ENCODE results near the gene FAM3A. TPM values are rescaled to one million over a fixed set of nuclear protein-coding genes. Genes with fewer than 3 reads are reported as not detected.

The FAM3A gene
- total RNA-seq, 2 experiments from 2014 or later: 16.4 to 21.9 TPM

DNA sequence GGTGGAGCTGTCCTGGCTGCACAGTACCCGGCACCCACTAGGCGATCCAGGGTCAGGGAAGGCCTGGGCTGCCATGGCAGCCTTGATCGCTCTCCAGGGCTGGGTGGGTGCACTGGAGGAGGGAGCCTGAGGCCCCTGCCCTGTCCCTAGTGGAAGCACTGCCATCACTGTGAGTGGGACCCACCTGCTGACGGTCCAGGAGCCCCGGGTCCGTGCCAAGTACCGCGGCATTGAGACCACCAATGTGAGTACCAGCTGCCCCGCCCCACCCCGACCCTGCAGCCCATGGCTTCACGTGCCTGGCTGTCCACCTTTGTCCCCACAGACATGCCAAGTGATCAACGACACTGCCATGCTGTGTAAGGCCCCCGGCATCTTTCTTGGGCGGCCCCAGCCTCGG, 49.1 kb downstream of the FAM3A start:
- Histone ChIP-seq H3K79me2 (ENCODE audit: insufficient read depth, low read depth, low read length) (no peaks in the 10 kb centered on the region), H3K4me2 (ENCODE audit: low read length) (no peak overlapping the region), H3K36me3 (ENCODE audit: insufficient read depth, low read length) (no peaks in the 10 kb centered on the region), H4K20me1 (ENCODE audit: insufficient read depth, low read length) (no peaks in the 10 kb centered on the region), H3K4me1 (ENCODE audit: insufficient read depth, low read length, poor library complexity, severe bottlenecking) (no peaks in the 10 kb centered on the region), H3K27ac (ENCODE audit: low read depth, low read length, poor library complexity, severe bottlenecking) (no peak overlapping the region), H3K9me3 (ENCODE audit: low read length) (no peaks in the 10 kb centered on the region), H3K9me2 (ENCODE audit: insufficient read depth, low read length) (no peaks in the 10 kb centered on the region), H3K4me3 (ENCODE audit: low read depth, low read length, poor library complexity, severe bottlenecking) (no peak overlapping the region), H2AFZ (ENCODE audit: low read length) (no peak overlapping the region)
- TF ChIP-seq, protein P1, sequence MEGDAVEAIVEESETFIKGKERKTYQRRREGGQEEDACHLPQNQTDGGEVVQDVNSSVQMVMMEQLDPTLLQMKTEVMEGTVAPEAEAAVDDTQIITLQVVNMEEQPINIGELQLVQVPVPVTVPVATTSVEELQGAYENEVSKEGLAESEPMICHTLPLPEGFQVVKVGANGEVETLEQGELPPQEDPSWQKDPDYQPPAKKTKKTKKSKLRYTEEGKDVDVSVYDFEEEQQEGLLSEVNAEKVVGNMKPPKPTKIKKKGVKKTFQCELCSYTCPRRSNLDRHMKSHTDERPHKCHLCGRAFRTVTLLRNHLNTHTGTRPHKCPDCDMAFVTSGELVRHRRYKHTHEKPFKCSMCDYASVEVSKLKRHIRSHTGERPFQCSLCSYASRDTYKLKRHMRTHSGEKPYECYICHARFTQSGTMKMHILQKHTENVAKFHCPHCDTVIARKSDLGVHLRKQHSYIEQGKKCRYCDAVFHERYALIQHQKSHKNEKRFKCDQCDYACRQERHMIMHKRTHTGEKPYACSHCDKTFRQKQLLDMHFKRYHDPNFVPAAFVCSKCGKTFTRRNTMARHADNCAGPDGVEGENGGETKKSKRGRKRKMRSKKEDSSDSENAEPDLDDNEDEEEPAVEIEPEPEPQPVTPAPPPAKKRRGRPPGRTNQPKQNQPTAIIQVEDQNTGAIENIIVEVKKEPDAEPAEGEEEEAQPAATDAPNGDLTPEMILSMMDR (conservative IDR thresholded peaks at IDR 0.05; ENCODE audit: low read length): no peak
- no peak for TF ChIP-seq EZH2phosphoT487 (IDR thresholded peaks at IDR 0.05; ENCODE audit: borderline replicate concordance, low read depth, low read length)
- DNase-seq (ENCODE audit: low spot score): no peak
- ChIA-PET POLR2A (no interaction called here), CTCF (ENCODE audit: unreplicated experiment) (no interaction called here)
- BruUV-seq (replicated peaks): no TSS peak
- intact Hi-C loops (cut with micrococcal nuclease; ENCODE audit: unreplicated experiment): no loop called here

DNA sequence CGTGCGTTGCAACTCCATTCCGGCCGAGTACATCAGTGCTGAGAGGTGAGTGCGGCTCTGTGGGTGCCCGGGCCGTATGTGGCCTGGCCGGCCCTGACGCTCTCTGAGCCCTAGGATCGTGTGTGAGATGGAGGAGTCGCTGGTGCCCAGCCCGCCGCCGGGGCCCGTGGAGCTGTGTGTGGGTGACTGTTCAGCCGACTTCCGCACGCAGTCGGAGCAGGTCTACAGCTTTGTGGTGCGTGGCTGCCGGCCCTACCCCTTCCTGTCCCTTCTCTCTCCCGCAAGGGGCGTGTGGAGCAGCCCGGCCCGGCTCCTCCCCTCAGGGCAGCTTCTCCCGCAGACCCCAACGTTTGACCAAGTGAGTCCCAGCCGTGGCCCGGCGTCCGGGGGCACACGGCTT, 50.0 kb downstream of the FAM3A start:
- Histone ChIP-seq H4K20me1 (ENCODE audit: insufficient read depth, low read length) (no peaks in the 10 kb centered on the region), H3K4me2 (ENCODE audit: low read length) (no peak overlapping the region), H3K79me2 (ENCODE audit: insufficient read depth, low read depth, low read length) (no peaks in the 10 kb centered on the region), H2AFZ (ENCODE audit: low read length) (no peak overlapping the region), H3K27ac (ENCODE audit: low read depth, low read length, poor library complexity, severe bottlenecking) (no peak overlapping the region), H3K9me3 (ENCODE audit: low read length) (no peaks in the 10 kb centered on the region), H3K4me1 (ENCODE audit: insufficient read depth, low read length, poor library complexity, severe bottlenecking) (no peaks in the 10 kb centered on the region), H3K4me3 (ENCODE audit: low read depth, low read length, poor library complexity, severe bottlenecking) (no peak overlapping the region), H3K36me3 (ENCODE audit: insufficient read depth, low read length) (no peaks in the 10 kb centered on the region), H3K9me2 (ENCODE audit: insufficient read depth, low read length) (no peaks in the 10 kb centered on the region)
- CTCF ChIA-PET (ENCODE audit: unreplicated experiment): no interaction called here
- POLR2A ChIA-PET: no interaction called here
- intact Hi-C loops (cut with micrococcal nuclease; ENCODE audit: unreplicated experiment): no loop called here
- no TSS peak for BruUV-seq (replicated peaks)
- TF ChIP-seq, protein P1 (conservative IDR thresholded peaks at IDR 0.05; ENCODE audit: low read length): no peak
- no peak for TF ChIP-seq EZH2phosphoT487 (IDR thresholded peaks at IDR 0.05; ENCODE audit: borderline replicate concordance, low read depth, low read length)
- DNase-seq (ENCODE audit: low spot score): no peak

DNA sequence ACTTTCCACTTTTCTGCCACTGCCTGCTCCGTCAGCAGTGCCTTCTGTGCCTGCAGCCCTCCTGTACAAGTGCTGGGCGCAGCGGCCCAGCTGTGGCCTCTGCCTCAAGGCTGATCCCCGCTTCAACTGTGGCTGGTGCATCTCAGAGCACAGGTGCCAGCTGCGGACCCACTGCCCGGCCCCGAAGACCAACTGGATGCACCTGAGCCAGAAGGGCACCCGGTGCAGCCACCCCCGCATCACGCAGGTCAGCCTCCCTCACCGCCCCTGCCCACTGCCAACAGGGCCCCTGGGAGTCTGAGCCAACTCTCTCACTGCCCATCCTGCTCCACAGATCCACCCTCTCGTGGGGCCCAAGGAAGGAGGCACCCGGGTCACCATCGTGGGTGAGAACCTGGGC, 50.4 kb downstream of the FAM3A start:
- H3K4me2 ChIP-seq (ENCODE audit: low read length): no peak overlapping the region
- no peaks in the 10 kb centered on the region for H3K9me3 ChIP-seq (ENCODE audit: low read length)
- CTCF ChIA-PET (ENCODE audit: unreplicated experiment): no interaction called here
- BruUV-seq (replicated peaks): no TSS peak
- TF ChIP-seq, protein P1 (conservative IDR thresholded peaks at IDR 0.05; ENCODE audit: low read length): no peak
- no peak for TF ChIP-seq EZH2phosphoT487 (IDR thresholded peaks at IDR 0.05; ENCODE audit: borderline replicate concordance, low read depth, low read length)
- no peak overlapping the region for H2AFZ ChIP-seq (ENCODE audit: low read length)
- no peaks in the 10 kb centered on the region for H3K36me3 ChIP-seq (ENCODE audit: insufficient read depth, low read length)
- no peak overlapping the region for H3K27ac ChIP-seq (ENCODE audit: low read depth, low read length, poor library complexity, severe bottlenecking)
- H3K4me1 ChIP-seq (ENCODE audit: insufficient read depth, low read length, poor library complexity, severe bottlenecking): no peaks in the 10 kb centered on the region
- intact Hi-C loops (cut with micrococcal nuclease; ENCODE audit: unreplicated experiment): no loop called here
- DNase-seq (ENCODE audit: low spot score): no peak
- no peak overlapping the region for H3K4me3 ChIP-seq (ENCODE audit: low read depth, low read length, poor library complexity, severe bottlenecking)
- no peaks in the 10 kb centered on the region for H3K9me2 ChIP-seq (ENCODE audit: insufficient read depth, low read length)
- no peaks in the 10 kb centered on the region for H3K79me2 ChIP-seq (ENCODE audit: insufficient read depth, low read depth, low read length)
- H4K20me1 ChIP-seq (ENCODE audit: insufficient read depth, low read length): no peaks in the 10 kb centered on the region
- POLR2A ChIA-PET: no interaction called here
